ENCODE measurements around the gene MRPL49.
"Not testable (repeated sequence)": the region's sequence is repeated elsewhere in the genome, so short reads cannot be mapped to it uniquely, and the experiment has no call there.

Gene MRPL49

GRCh38 chr11:65117206-65118096 is 4.7 kb upstream of the MRPL49 start, which contains the start of gene ZNHIT2:
Gene ZNHIT2, minus strand, starts transcription at chr11:65117701. Its CDS starts 48 bp downstream, at chr11:65117653.
- peak; percentile 100 for DNase-seq (ENCODE audit: low read depth in 2 of 2)

DNA sequence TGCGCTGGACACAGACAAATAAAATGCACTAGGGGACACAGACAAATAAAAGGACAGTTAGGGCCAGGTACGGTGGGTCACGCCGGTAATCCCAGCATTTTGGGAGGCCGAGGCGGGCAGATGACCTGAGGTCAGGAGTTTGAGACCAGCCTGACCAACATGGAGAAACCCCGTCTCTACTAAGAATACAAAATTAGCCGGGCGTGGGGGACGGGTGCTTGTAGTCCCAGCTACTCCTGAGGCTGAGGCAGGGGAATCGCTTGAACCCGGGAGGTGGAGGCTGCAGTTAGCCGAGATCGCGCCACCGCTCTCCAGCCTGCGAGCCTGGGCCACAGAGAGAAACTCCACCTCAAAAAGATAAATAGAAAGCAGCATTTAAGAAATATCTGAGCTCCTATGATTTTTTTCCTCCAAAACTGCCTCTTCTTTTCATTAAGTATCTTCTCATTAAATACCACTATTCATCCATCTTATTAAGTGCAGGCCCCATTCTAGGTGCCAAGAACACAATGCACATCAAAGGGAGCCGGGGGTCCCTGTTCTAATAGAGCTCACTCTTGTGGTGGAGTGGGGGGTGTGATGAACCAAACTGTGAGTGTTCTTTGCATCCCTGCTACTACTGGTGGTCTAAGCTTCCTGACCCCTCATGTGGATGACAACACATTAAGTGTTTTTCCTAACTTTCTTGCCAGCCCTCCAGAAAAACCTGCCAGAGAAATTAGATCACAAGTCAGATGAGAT is 3.9 kb upstream of the MRPL49 start:
- no peak for DNase-seq (ENCODE audit: low read depth in 2 of 2)

DNA sequence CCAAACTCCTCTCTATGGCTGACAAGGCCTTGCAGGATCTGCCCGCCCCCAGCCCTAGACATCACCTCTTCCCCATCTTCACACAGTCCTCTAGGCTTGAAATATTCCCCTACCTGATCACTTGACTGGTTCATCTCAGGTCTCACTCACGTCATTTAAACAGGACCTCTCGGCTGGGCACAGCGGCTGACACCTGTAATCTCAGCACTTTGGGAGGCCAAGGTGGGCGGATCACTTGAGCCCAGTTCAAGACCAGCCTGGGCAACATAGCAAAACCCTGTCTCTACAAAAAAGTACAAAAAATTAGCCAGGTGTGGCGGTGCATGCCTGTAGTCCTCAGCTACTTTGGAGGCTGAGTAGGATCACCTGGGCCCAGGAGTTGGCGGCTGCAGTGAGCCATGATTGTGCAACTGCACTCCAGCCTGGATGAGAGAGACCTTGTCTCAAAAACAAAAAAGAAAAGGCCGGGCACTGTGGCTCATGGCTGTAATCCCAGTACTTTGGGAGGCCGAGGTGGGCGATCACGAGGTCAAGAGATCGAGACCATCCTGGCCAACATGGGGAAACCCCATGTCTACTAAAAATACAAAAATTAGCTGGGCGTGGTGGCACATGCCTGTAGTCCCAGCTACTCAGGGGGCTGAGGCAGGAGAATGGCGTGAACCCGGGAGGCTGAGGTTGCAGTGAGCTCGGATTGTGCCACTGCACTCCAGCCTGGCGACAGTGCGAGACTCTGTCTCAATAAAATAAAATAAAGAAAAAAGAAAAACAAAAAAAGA is 3.0 kb upstream of the MRPL49 start:
- not testable (repeated sequence) for DNase-seq (ENCODE audit: low read depth in 2 of 2)

GRCh38 chr11:65119670-65119995 is 2.5 kb upstream of the MRPL49 start:
- no peak for DNase-seq (ENCODE audit: low read depth in 2 of 2)

- no peak for DNase-seq (ENCODE audit: low read depth in 2 of 2)
Measured at GRCh38 chr11:65120831-65121230, 1.3 kb upstream of the MRPL49 start.

DNA sequence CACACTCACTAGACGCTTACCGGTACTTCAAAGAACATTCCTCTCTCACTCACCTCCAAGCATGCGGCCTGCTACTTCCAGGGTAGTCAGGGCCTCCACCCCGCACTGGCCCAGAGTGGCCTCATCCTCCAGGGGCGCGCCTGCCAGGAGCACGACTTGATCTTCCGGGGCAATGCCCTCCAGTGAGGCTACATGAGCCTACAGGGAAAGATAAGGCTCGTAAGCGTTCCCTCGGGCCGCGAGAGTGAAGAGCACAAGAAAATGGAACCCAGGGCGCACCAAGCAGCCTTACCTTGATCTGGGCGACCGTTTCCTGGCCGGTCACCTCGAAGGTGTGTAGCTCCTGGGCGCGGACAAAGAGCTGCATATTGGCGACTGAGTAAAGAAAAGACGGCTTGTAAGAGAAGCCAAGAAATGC is 665 bp upstream of the MRPL49 start:
- no peak for DNase-seq (ENCODE audit: low read depth in 2 of 2)

DNA sequence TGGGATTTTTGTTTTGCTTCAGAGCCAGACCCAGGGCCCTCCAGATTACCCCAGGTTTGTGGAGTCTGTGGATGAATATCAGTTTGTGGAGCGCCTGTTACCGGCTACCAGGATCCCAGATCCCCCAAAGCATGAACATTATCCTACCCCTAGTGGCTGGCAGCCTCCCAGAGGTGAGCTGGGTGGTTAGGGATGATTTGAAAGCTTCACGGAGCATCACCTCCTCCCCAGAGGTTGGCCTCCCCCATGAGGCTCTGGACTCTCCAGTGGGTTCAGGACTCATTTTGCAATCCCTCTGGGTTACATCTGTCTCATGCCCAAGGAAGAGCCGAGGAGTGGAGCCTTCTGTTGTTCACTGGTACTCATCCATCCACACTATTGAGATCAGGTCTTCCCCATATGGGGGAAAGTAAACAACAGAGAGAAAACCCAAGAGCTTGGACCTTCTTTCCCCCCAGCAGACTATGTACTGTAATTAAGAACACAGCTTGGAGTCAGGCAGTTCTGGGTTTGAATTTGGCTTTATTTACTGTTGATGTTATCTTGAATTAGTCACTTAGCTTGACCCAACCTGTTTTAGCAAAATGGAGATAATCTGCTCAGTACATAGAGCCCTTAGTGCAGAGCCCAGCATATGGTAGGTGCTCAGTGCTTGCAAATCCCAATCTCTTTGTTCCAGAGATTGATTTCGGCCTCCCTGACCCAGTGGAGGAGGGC is 2.5 kb downstream of the MRPL49 start:
- DNase-seq (ENCODE audit: low read depth in 2 of 2): no peak

GRCh38 chr11:65125197-65126056 is 3.3 kb downstream of the MRPL49 start:
- DNase-seq (ENCODE audit: low read depth in 2 of 2): no peak

GRCh38 chr11:65126624-65127274 is 4.6 kb downstream of the MRPL49 start:
- DNase-seq (ENCODE audit: low read depth in 2 of 2): no peak

DNA sequence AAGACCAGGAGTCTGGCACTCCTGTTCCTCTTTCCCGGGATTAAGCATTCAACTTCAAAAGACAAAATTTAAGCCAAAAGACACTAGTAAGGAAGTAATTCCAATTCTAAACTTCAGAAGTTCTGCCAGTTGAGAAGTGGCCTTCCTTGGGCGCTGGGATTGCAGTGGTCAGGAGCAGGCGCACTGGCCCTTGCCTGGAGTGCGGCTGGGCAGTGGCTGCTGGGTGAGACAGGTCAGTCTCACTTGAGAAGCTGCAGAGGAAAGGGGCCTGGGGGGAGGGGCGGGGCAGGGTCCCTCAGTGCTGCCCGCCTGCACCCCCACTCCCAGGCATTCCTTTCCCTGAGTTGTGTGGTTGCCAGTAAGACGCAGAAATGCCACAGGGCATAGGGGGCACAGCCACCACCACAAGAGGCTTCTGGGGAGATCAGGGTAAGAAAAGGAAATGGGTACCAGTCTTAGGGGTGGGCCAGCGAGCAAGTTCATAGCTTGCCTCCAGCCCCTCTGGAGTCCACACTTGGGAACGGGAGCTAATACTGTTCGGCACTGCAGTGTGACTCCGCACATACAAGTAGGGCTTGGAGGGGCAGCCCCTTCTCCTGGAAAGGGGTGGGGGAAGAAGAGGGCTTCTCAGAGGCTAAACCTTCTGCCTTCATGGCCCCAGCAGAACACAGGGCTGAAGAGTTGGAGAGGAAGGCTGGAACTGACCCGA is 5.5 kb downstream of the MRPL49 start:
- DNase-seq (ENCODE audit: low read depth in 2 of 2): no peak

DNA sequence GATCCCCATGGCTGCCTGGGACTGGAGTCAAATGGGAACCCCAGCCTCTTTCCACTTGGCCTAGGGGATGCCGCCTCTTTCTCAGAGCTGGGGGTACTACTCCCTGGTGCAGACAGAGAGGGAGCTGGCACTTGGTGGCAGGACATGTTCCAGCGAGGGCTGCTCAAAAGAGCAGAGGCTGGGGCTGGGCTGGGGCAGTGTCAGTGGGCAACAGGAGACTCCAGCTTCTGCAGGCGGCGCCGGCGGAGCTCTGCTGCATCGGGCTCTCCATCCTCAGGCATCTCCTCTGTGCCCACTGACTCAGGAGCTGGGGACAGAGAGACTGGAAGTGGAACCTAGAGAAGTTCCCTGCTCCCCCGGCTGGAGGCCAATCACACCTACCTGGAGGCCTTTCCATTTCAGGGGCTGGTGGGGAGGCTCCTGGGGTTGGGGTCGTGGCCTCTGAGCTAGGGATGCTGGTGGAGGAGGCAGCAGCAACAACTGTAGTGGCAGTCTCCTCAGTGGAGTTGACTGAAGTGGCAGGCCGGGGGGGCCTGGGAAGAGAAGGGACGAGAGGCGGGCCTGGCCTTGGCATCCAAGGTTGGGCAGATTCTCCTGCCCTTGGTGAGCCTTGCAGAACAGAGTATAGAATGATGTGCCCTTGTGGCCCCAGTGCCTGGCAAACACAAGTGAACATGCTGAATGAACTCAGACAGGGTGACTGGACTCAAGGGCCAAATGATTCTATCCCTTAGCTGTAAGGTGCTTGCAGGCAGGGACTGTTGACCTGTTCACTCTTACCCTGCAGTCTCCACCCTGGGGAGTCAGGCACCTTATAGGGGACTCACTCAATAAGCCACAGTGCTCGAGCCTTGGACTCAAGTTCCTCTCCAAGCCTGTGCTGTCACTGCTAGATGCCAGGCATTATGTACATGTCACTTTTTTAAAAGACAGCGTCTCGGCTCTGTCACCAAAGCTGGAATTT is 6.3 kb downstream of the MRPL49 start:
- DNase-seq (ENCODE audit: low read depth in 2 of 2): no peak

GRCh38 chr11:65129649-65130441 is 7.7 kb downstream of the MRPL49 start:
- DNase-seq (ENCODE audit: low read depth in 2 of 2): no peak

- DNase-seq (ENCODE audit: low read depth in 2 of 2): no peak
Measured at GRCh38 chr11:65130631-65131416, 8.7 kb downstream of the MRPL49 start.

- DNase-seq (ENCODE audit: low read depth in 2 of 2): no peak
Measured at GRCh38 chr11:65131417-65131776, 9.3 kb downstream of the MRPL49 start.

DNA sequence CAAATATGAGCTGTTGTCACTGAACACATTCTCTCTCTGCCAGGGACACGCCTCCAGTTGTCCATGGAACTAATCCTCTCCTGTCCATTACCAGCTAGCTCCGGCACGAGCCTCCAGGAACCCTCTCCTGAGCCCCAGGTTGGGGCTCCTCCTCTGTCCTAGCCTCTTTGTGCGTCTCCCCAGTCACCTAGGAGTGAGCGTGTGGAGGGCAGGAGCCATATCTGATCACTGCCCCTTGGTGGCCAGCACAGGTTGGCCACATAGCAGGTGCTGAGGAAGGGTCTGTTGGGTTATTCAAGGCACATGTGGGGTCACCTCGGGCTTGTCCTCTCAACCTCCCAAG is 9.7 kb downstream of the MRPL49 start:
- no peak for DNase-seq (ENCODE audit: low read depth in 2 of 2)

GRCh38 chr11:65132238-65132987 is 10.3 kb downstream of the MRPL49 start:
- no peak for DNase-seq (ENCODE audit: low read depth in 2 of 2)

Measured in stimulated activated CD8-positive, alpha-beta memory T cell treated with anti-CD3 and anti-CD28 coated beads, Interleukin-2, amount 100 ng/mL, for 1 hour (primary cell).